NCI-H146 treated with DMSO at 0.1 percent for 48 hours (cell line): Measurements from ENCODE around the gene TMEM168.

Experiments used
- DNase-seq: peaks from one replicate; lab custom pipeline; 2025; ENCODE audit not compliant: unreplicated experiment; lab: John Stamatoyannopoulos, UW

Gene TMEM168

DNA sequence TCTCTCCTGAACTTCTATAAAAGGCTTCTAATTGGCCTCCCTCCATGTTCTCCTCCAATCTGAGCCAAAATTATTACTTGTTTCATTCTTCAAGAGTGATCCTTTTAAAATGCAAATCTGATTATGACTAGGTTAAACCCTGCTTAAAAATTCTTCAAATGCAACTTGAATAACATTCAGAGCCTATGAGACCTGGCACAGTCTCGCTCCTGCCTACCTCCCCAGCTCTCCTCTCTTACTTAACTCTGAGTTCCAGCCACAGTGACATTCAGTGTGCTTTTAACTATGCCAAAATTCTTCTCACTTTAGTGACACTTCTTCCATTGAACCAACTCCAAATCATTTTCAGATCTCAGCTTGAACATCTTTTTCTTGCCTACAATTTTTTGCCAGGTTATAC lies 68.8 kb downstream of the TMEM168 start:
- no peak for DNase-seq

GRCh38 chr7:112715525-112715924 lies 74.7 kb downstream of the TMEM168 start:
- no peak for DNase-seq

- no peak for DNase-seq
Measured at GRCh38 chr7:112714917-112715316, 75.3 kb downstream of the TMEM168 start.
